Trophoblast cell (in vitro differentiated cells and primary cell): ENCODE measurements around the gene ATP10B.

ENCODE experiments used
- DNase-seq, 2 donors: peaks; one replicate each; pipeline ENCODE4 v3.0.0-alpha.2; 2016
- H2AFZ ChIP-seq: 2 replicates; pipeline ENCODE4 v1.6.1; 2013; ENCODE audit warnings: low read length, moderate library complexity, mild to moderate bottlenecking; ENCODE audit not compliant: insufficient read depth, poor library complexity
- H2AK5ac ChIP-seq: 2 replicates; pipeline ENCODE4 v1.6.1; 2013; ENCODE audit warnings: mild to moderate bottlenecking, low read length
- H2BK120ac ChIP-seq: 2 replicates; pipeline ENCODE4 v1.6.1; 2013; ENCODE audit warnings: low read length, mild to moderate bottlenecking, moderate library complexity; ENCODE audit not compliant: insufficient read depth, poor library complexity
- H2BK12ac ChIP-seq: 2 replicates; pipeline ENCODE4 v1.6.1; 2013; ENCODE audit warnings: mild to moderate bottlenecking, low read length, moderate library complexity
- H2BK5ac ChIP-seq: 2 replicates; pipeline ENCODE4 v1.6.1; 2013; ENCODE audit warnings: low read length, low read depth, moderate library complexity, mild to moderate bottlenecking; ENCODE audit not compliant: poor library complexity
- H3K14ac ChIP-seq: 2 replicates; pipeline ENCODE4 v1.6.1; 2013; ENCODE audit warnings: mild to moderate bottlenecking, low read length
- H3K18ac ChIP-seq: 2 replicates; pipeline ENCODE4 v1.6.1; 2013; ENCODE audit warnings: mild to moderate bottlenecking, low read length
- H3K23ac ChIP-seq: 2 replicates; pipeline ENCODE4 v1.6.1; 2013; ENCODE audit warnings: low read length
- H3K27ac ChIP-seq: 2 replicates; pipeline ENCODE4 v1.5.1; 2013; ENCODE audit warnings: low read depth, mild to moderate bottlenecking, inconsistent platforms, low read length, moderate library complexity
- H3K27me3 ChIP-seq: 2 replicates; pipeline ENCODE4 v1.6.1; 2013; ENCODE audit warnings: inconsistent platforms, mild to moderate bottlenecking, low read length, moderate library complexity; ENCODE audit not compliant: insufficient read depth
- H3K36me3 ChIP-seq, 2 experiments: 1 replicate in 1 of 2; 2 replicates in 1 of 2; pipeline ENCODE4 v1.6.1; 2013; ENCODE audit warnings: low read length in 2 of 2, mild to moderate bottlenecking in 2 of 2, moderate library complexity in 1 of 2; ENCODE audit not compliant: insufficient read depth in 2 of 2, control insufficient read depth in 1 of 2
- H3K4ac ChIP-seq: 2 replicates; pipeline ENCODE4 v1.6.1; 2013; ENCODE audit warnings: low read depth, mild to moderate bottlenecking, low read length, moderate library complexity
- H3K4me1 ChIP-seq, 2 experiments: 1 replicate in 1 of 2; 2 replicates in 1 of 2; pipeline ENCODE4 v1.6.1; 2013; ENCODE audit warnings: low read length in 2 of 2, mild to moderate bottlenecking in 2 of 2, moderate library complexity in 1 of 2; ENCODE audit not compliant: insufficient read depth in 2 of 2, control insufficient read depth in 1 of 2
- H3K4me2 ChIP-seq: 2 replicates; pipeline ENCODE4 v1.6.1; 2013; ENCODE audit warnings: inconsistent platforms, mild to moderate bottlenecking, low read length, moderate library complexity
- H3K4me3 ChIP-seq: 2 replicates; pipeline ENCODE4 v1.5.1; 2013; ENCODE audit warnings: mild to moderate bottlenecking, low read depth, low read length, inconsistent platforms
- H3K79me1 ChIP-seq: one replicate; pipeline ENCODE4 v1.6.1; 2013; ENCODE audit warnings: low read length
- H3K79me2 ChIP-seq: 2 replicates; pipeline ENCODE4 v1.6.1; 2013; ENCODE audit warnings: low read length, mild to moderate bottlenecking; ENCODE audit not compliant: control insufficient read depth, insufficient read depth, poor library complexity
- H3K9ac ChIP-seq: 2 replicates; pipeline ENCODE4 v1.6.1; 2013; ENCODE audit warnings: mild to moderate bottlenecking, low read length
- H3K9me3 ChIP-seq: 2 replicates; pipeline ENCODE4 v1.6.1; 2013; ENCODE audit warnings: low read depth, mild to moderate bottlenecking, control low read depth, inconsistent platforms, low read length; ENCODE audit not compliant: insufficient read depth
- H4K12ac ChIP-seq: 2 replicates; pipeline ENCODE4 v1.6.1; 2013; ENCODE audit warnings: low read depth, mild to moderate bottlenecking, low read length, moderate library complexity
- H4K8ac ChIP-seq: 2 replicates; pipeline ENCODE4 v1.6.1; 2013; ENCODE audit warnings: low read depth, mild to moderate bottlenecking, low read length, moderate library complexity
- H4K91ac ChIP-seq: one replicate; pipeline ENCODE4 v1.6.1; 2013; ENCODE audit warnings: low read depth, mild to moderate bottlenecking, low read length, moderate library complexity
- WGBS: extraction: QIAGEN DNeasy Blood & Tissue Kit; methylation state at CpG from one replicate; pipeline ENCODE4 v1.1.7; 2013; ENCODE audit warnings: missing lambda C conversion rate; ENCODE audit not compliant: insufficient read length, insufficient coverage; ENCODE audit errors: extremely low coverage; 5-methylcytosine and 5-hydroxymethylcytosine counted together

ATP10B gene

DNA sequence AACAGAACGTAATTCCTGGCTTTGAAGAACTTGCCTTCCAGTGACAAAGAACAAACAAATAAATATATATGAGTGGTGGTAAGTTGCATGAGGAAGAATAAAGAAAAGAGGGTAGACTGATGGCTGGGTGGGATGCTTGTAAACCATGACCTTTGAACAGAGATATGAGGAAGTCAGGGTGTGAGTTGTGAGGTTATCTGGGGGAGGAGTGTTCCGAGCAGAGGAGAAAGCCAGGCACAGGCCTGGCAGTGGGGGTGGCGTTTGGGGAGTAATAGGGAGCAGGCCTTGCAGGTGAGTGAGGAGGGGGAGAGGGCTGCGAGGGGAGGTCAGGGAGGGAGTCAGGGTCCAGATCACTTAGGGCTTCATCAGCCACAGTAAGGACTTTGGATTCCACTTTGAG is 217.0 kb downstream of the ATP10B start:
- no peaks in the 10 kb centered on the region for H3K4me1 ChIP-seq
- H4K12ac ChIP-seq, result no peak overlapping the region
- no peak for DNase-seq
- H3K4me2 ChIP-seq, result no peak overlapping the region
- no peak overlapping the region for H3K9ac ChIP-seq
- H2AK5ac ChIP-seq, result no peak overlapping the region
- no peak overlapping the region for H3K27ac ChIP-seq
- no peak overlapping the region for H3K18ac ChIP-seq
- no peak overlapping the region for H3K4ac ChIP-seq
- H4K8ac ChIP-seq, result no peak overlapping the region
- H4K91ac ChIP-seq, result no peak overlapping the region
- no peak overlapping the region for H2BK12ac ChIP-seq
- H3K27me3 ChIP-seq, result no peaks in the 10 kb centered on the region
- no peaks in the 10 kb centered on the region for H3K79me1 ChIP-seq
- no peak overlapping the region for H3K23ac ChIP-seq
- no CpG with 5 or more reads among the region's 4 CpGs for WGBS
- peaks cover 2% of the 10 kb centered on the region for H3K9me3 ChIP-seq
- no peak overlapping the region for H2BK5ac ChIP-seq
- no peak overlapping the region for H3K4me3 ChIP-seq
- H3K79me2 ChIP-seq, result no peaks in the 10 kb centered on the region
- no peaks in the 10 kb centered on the region for H3K36me3 ChIP-seq
- H3K14ac ChIP-seq, result no peak overlapping the region
- no peak overlapping the region for H2BK120ac ChIP-seq
- no peak overlapping the region for H2AFZ ChIP-seq

DNA sequence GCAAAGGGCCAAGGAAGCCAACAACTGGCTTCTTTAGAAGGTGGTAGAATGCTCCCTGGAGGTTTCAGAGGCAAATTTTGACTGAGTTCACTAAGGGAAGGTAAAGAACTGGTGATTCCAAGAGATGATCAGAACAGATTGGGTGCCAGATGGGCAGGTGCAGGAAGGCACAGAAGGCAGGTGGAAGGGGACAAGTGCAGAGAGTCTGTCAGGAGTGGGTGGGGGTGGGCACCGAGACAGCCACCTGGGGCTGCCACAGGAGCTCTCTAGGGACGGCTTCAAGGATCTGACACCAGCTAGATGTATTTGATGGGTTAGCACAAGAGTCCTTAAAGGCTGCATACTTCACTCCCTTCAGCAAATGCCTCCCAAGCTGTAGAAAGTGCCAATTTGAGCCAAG is 223.0 kb downstream of the ATP10B start:
- H3K79me1 ChIP-seq, result no peaks in the 10 kb centered on the region
- no peak overlapping the region for H3K23ac ChIP-seq
- H2BK5ac ChIP-seq, result no peak overlapping the region
- H2AFZ ChIP-seq, result no peak overlapping the region
- no peaks in the 10 kb centered on the region for H3K27me3 ChIP-seq
- H3K14ac ChIP-seq, result no peak overlapping the region
- H4K8ac ChIP-seq, result no peak overlapping the region
- no peak overlapping the region for H2BK12ac ChIP-seq
- H3K4ac ChIP-seq, result no peak overlapping the region
- H2BK120ac ChIP-seq, result no peak overlapping the region
- H2AK5ac ChIP-seq, result no peak overlapping the region
- H3K4me1 ChIP-seq, result no peaks in the 10 kb centered on the region
- H3K36me3 ChIP-seq, result no peaks in the 10 kb centered on the region
- no peak overlapping the region for H4K91ac ChIP-seq
- H3K4me2 ChIP-seq, result no peak overlapping the region
- H3K4me3 ChIP-seq, result no peak overlapping the region
- no peak overlapping the region for H3K27ac ChIP-seq
- DNase-seq, result no peak
- no peaks in the 10 kb centered on the region for H3K9me3 ChIP-seq
- H3K18ac ChIP-seq, result no peak overlapping the region
- no peak overlapping the region for H3K9ac ChIP-seq
- H4K12ac ChIP-seq, result no peak overlapping the region
- WGBS, result no CpG with 5 or more reads among the region's 2 CpGs
- no peaks in the 10 kb centered on the region for H3K79me2 ChIP-seq

DNA sequence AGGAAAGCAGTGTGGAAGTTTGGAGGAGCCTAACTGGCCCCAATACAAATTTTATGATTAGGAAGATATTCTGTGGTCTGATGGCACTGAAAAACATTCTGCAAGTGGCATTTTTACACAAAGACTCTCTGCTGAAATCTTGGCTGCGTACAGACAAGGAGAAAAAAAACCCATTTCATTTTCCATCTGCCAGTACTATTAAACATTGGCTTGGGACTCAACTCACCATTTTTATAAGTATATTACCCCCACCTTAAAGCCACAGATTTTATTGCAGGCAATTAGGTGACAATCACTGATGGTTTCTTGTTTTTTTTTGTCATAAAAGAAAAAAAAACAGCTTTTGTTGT is 223.4 kb downstream of the ATP10B start:
- WGBS, result no CpG with 5 or more reads among the region's 1 CpG

DNA sequence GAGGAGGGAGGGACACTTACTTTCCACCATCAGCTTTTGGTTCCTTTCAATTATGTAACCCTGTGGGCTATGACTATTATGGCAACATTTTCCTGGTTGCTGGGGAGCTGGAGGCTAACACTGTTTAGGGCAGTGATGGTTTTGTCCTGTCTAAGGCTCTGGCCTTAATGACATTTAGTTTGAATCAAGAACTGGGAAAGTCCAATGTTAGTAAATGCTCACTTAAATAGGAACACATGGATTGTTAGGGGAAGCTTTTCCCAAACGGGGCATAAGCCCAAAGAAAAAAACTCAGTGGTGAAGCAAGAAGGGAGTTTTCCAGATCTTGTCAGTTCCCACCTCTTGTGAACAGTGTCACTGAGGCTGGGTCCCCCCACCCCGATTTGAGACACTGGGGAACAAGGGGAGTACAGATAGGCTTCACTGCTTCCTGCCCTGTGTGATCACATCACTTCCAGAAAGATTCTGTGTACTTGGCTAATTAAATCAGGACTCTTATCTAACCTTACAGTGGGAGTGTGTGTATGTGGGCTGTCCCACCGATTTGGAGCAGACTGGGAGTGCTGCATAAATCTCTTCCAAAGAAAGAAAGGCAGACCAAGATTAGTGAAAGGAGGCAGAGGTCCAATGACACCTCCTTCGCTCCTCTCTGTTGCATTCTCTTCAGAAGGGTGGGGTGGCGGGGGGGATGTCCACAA is 223.9 kb downstream of the ATP10B start:
- H3K4ac ChIP-seq, result no peak overlapping the region
- H3K79me2 ChIP-seq, result no peaks in the 10 kb centered on the region
- no peak overlapping the region for H2BK5ac ChIP-seq
- H4K8ac ChIP-seq, result no peak overlapping the region
- no CpG with 5 or more reads among the region's 5 CpGs for WGBS
- H3K4me1 ChIP-seq, result no peaks in the 10 kb centered on the region
- H3K79me1 ChIP-seq, result no peaks in the 10 kb centered on the region
- H2BK120ac ChIP-seq, result no peak overlapping the region
- no peaks in the 10 kb centered on the region for H3K9me3 ChIP-seq
- no peak overlapping the region for H2BK12ac ChIP-seq
- no peak overlapping the region for H3K4me3 ChIP-seq
- H3K27me3 ChIP-seq, result no peaks in the 10 kb centered on the region
- H3K9ac ChIP-seq, result no peak overlapping the region
- H3K18ac ChIP-seq, result no peak overlapping the region
- no peak overlapping the region for H2AK5ac ChIP-seq
- no peak overlapping the region for H3K23ac ChIP-seq
- H4K91ac ChIP-seq, result no peak overlapping the region
- no peak overlapping the region for H3K27ac ChIP-seq
- H3K36me3 ChIP-seq, result no peaks in the 10 kb centered on the region
- no peak overlapping the region for H3K14ac ChIP-seq
- H3K4me2 ChIP-seq, result no peak overlapping the region
- no peak overlapping the region for H4K12ac ChIP-seq
- DNase-seq, result no peak
- no peak overlapping the region for H2AFZ ChIP-seq

More for the DNA sequence above, 223.4 kb downstream of the ATP10B start:
- no peaks in the 10 kb centered on the region for H3K27me3 ChIP-seq
- no peak overlapping the region for H2BK12ac ChIP-seq
- H2BK5ac ChIP-seq, result no peak overlapping the region
- no peaks in the 10 kb centered on the region for H3K4me1 ChIP-seq
- no peaks in the 10 kb centered on the region for H3K79me1 ChIP-seq
- no peaks in the 10 kb centered on the region for H3K79me2 ChIP-seq
- no peak overlapping the region for H4K12ac ChIP-seq
- no peak overlapping the region for H3K4ac ChIP-seq
- DNase-seq, result no peak
- no peaks in the 10 kb centered on the region for H3K36me3 ChIP-seq
- no peak overlapping the region for H3K4me2 ChIP-seq
- H3K9ac ChIP-seq, result no peak overlapping the region
- H3K14ac ChIP-seq, result no peak overlapping the region
- no peak overlapping the region for H2AFZ ChIP-seq
- H3K23ac ChIP-seq, result no peak overlapping the region
- no peak overlapping the region for H3K18ac ChIP-seq
- no peak overlapping the region for H3K27ac ChIP-seq
- H3K9me3 ChIP-seq, result no peaks in the 10 kb centered on the region
- H2AK5ac ChIP-seq, result no peak overlapping the region
- H4K91ac ChIP-seq, result no peak overlapping the region
- no peak overlapping the region for H3K4me3 ChIP-seq
- H2BK120ac ChIP-seq, result no peak overlapping the region
- no peak overlapping the region for H4K8ac ChIP-seq
